ENCODE measurements around the gene CHD1. TPM values are rescaled to one million over a fixed set of nuclear protein-coding genes. Genes with fewer than 3 reads are reported as not detected.

Gene CHD1
- total and polyA plus RNA-seq, 2 donors (not counting 3 experiments of a cell fraction or from before 2014, with no cell fraction given), result 16.2 to 48.9 TPM

DNA sequence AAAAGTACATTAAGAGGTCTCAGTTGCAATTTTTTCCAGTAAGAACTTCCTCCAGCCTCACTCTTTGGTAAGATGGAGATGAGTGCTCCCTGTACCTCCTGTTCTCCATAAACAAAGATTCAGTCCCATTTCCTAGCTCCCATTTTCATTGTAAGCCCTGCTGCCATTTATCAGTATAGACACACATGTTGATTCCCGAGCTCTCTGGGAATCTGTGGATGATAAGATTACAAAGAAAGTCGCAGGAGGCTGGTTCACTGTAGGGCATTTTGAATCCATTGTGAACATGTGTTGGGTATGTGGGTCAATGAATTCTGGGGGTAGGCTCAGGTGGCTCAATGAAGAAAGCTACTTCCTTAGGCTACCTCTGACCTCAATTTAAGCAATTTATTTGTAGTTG, 118.6 kb downstream of the CHD1 start:
- H4K20me1 ChIP-seq (replicated peaks; ENCODE audit: control insufficient read depth, extremely low read depth, insufficient read depth, low read length), result no peaks in the 10 kb centered on the region
- DNase-seq (ENCODE audit: low read depth, low spot score) (no peak), FAIRE-seq (no peak)
- intact Hi-C loops (cut with micrococcal nuclease), result no loop called here
- no peak overlapping the region for H3K27ac ChIP-seq (ENCODE audit: insufficient read depth, low read depth, low read length)
- BruUV-seq (replicated peaks), result no TSS peak
- CTCF ChIA-PET, result interaction anchor here (0.9 to 1.6 kb wide), 2 partner anchors 9 to 14 kb away, joined by 3 to 7 read pairs; no protein-coding TSS in a partner anchor
- no peaks in the 10 kb centered on the region for H3K9me1 ChIP-seq (replicated peaks; ENCODE audit: control insufficient read depth, extremely low read depth, insufficient read depth, low read length)
- no peaks in the 10 kb centered on the region for H3K27me3 ChIP-seq (ENCODE audit: control insufficient read depth in 2 of 2, insufficient read depth in 2 of 2, low read length in 2 of 2)
- POLR2A ChIA-PET, result no interaction called here
- H3K9me3 ChIP-seq (replicated peaks; ENCODE audit: control insufficient read depth, insufficient read depth, low read length), result peaks cover 2% of the 10 kb centered on the region
- TF ChIP-seq POLR2A (IDR thresholded peaks at IDR 0.05; ENCODE audit: low read depth, low read length) (no peak), EZH2 (IDR thresholded peaks at IDR 0.05; ENCODE audit: borderline replicate concordance, low read depth, low read length, severe bottlenecking) (no peak), MYC (IDR thresholded peaks at IDR 0.05; ENCODE audit: low read depth, low read length) (no peak), POLR2AphosphoS5 (IDR thresholded peaks at IDR 0.05; ENCODE audit: insufficient read depth, low read depth, low read length) (no peak), JUN (IDR thresholded peaks at IDR 0.05; ENCODE audit: borderline replicate concordance, insufficient read depth, insufficient read length, low read depth) (no peak), CTCF (IDR thresholded peaks at IDR 0.05; ENCODE audit: extremely low read depth in 1 of 2, insufficient read depth in 1 of 2, low read depth in 1 of 2, low read length in 2 of 2) (no peak), GATA2 (IDR thresholded peaks at IDR 0.05; ENCODE audit: insufficient read depth, insufficient read length, low read depth, low read length) (no peak)
- TF ChIP-seq, protein P1, sequence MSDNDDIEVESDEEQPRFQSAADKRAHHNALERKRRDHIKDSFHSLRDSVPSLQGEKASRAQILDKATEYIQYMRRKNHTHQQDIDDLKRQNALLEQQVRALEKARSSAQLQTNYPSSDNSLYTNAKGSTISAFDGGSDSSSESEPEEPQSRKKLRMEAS (IDR thresholded peaks at IDR 0.05; ENCODE audit: insufficient read depth, insufficient read length), result no peak
- no peaks in the 10 kb centered on the region for H3K79me2 ChIP-seq (ENCODE audit: control insufficient read depth, insufficient read depth, low read length)
- no peaks in the 10 kb centered on the region for H3K36me3 ChIP-seq (ENCODE audit: control insufficient read depth in 2 of 2, extremely low read depth in 1 of 2, insufficient read depth in 2 of 2, low read length in 2 of 2)
- H3K4me3 ChIP-seq (replicated peaks in 1 of 3; ENCODE audit: insufficient read depth in 1 of 3, low read depth in 1 of 3, low read length in 3 of 3), result no peak overlapping the region
- no peak overlapping the region for H2AFZ ChIP-seq (ENCODE audit: low read depth, low read length)
- no peak overlapping the region for H3K4me2 ChIP-seq (ENCODE audit: insufficient read depth, low read length)
- no peak overlapping the region for H3K9ac ChIP-seq (replicated peaks; ENCODE audit: extremely low read depth, insufficient read depth, low read length)
- dilution Hi-C loops (cut with MboI; ENCODE audit: extremely low pct_ligation_motif_present, low sequenced_read_pairs), result no loop called here
- H3K4me1 ChIP-seq (ENCODE audit: control insufficient read depth, extremely low read depth, insufficient read depth, low read length), result no peaks in the 10 kb centered on the region

Measured in endothelial cell of umbilical vein (primary cell).